Measurements from ENCODE around the gene NARF. TPM values are rescaled to one million over a fixed set of nuclear protein-coding genes. Genes with fewer than 3 reads are reported as not detected.
"Not testable (repeated sequence)": the region's sequence is repeated elsewhere in the genome, so short reads cannot be mapped to it uniquely, and the experiment has no call there.

The NARF gene
- total RNA-seq, 1 donor from 2014 or later: 52.4 TPM

GRCh38 chr17:82536512-82537201 lies 78.1 kb downstream of the NARF start:
- DNase-seq (ENCODE audit: low read depth): no peak

GRCh38 chr17:82537228-82537627 lies 78.7 kb downstream of the NARF start:
- not testable (repeated sequence) for DNase-seq (ENCODE audit: low read depth)

- DNase-seq (ENCODE audit: low read depth): not testable (repeated sequence)
Observed at GRCh38 chr17:82539076-82539475, 80.5 kb downstream of the NARF start.

Other genes starting within 250 kb of the NARF start
- gene CCDC57, start 245.9 kb upstream of the NARF start, total RNA-seq: 7.3 and 28.2 TPM in 2 replicates
- gene SLC16A3, start 229.7 kb upstream of the NARF start, total RNA-seq: 290 and 393 TPM in 2 replicates
- 55.4 and 115 TPM in 2 replicates for gene CSNK1D, start 185.0 kb upstream of the NARF start, total RNA-seq
- gene CD7, start 141.1 kb upstream of the NARF start, total RNA-seq: not detected in 2 replicates
- gene SECTM1, start 125.0 kb upstream of the NARF start, total RNA-seq: 2.4 and 7.8 TPM in 2 replicates
- 0.05 TPM in 1 of 2 replicates, not detected in the other for gene TEX19, start 99.5 kb upstream of the NARF start, total RNA-seq
- 0.10 TPM in 1 of 2 replicates, not detected in the other for gene UTS2R, start 87.0 kb upstream of the NARF start, total RNA-seq
- 8.5 and 21.7 TPM in 2 replicates for gene HEXD, start 40.4 kb upstream of the NARF start, total RNA-seq
- 37.2 and 48.7 TPM in 2 replicates for gene OGFOD3, start 40.2 kb upstream of the NARF start, total RNA-seq
- 30.6 and 100 TPM in 2 replicates for gene CYBC1, start 8.0 kb upstream of the NARF start, total RNA-seq
- gene FOXK2, start 61.0 kb downstream of the NARF start, total RNA-seq: 20.1 and 35.5 TPM in 2 replicates
- gene WDR45B, start 189.7 kb downstream of the NARF start, total RNA-seq: 88.6 and 98.6 TPM in 2 replicates
- gene RAB40B, start 240.0 kb downstream of the NARF start, total RNA-seq: 11.1 and 31.5 TPM in 2 replicates